IPS DF 6.9 (cell line): ENCODE results near the gene ABL2.
"Not testable (repeated sequence)": the region's sequence is repeated elsewhere in the genome, so short reads cannot be mapped to it uniquely, and the experiment has no call there.

Experiments used
- DNase-seq: peaks from one replicate; pipeline ENCODE4 v3.0.0-alpha.2; 2013; ENCODE audit warnings: low read depth, low spot score
- H3K27ac ChIP-seq: one replicate; pipeline ENCODE4 v1.5.1; 2013; ENCODE audit warnings: low read length, control low read depth
- H3K27me3 ChIP-seq: 2 replicates; pipeline ENCODE4 v1.6.1; 2013; ENCODE audit warnings: mild to moderate bottlenecking, low read length; ENCODE audit not compliant: control insufficient read depth, insufficient read depth
- H3K36me3 ChIP-seq: 2 replicates; pipeline ENCODE4 v1.6.1; 2013; ENCODE audit warnings: low read length; ENCODE audit not compliant: control insufficient read depth, insufficient read depth
- H3K4me1 ChIP-seq: 2 replicates; pipeline ENCODE4 v1.6.1; 2013; ENCODE audit warnings: low read length; ENCODE audit not compliant: control insufficient read depth, insufficient read depth
- H3K4me3 ChIP-seq: 2 replicates; pipeline ENCODE4 v1.5.1; 2013; ENCODE audit warnings: mild to moderate bottlenecking, low read length
- H3K9me3 ChIP-seq: 2 replicates; pipeline ENCODE4 v1.6.1; 2013; ENCODE audit warnings: low read length, inconsistent platforms; ENCODE audit not compliant: control insufficient read depth, insufficient read depth
- WGBS: extraction: QIAGEN DNeasy Blood & Tissue Kit; methylation state at CpG from one replicate; pipeline ENCODE4 v1.1.7; 2013; ENCODE audit warnings: mixed read lengths, missing lambda C conversion rate; ENCODE audit not compliant: insufficient read length, insufficient coverage; 5-methylcytosine and 5-hydroxymethylcytosine counted together

The ABL2 gene

GRCh38 chr1:179221121-179221520 lies 8.4 kb downstream of the ABL2 start:
- H3K27ac ChIP-seq, H3K36me3 ChIP-seq, H3K4me3 ChIP-seq, H3K27me3 ChIP-seq, DNase-seq, H3K9me3 ChIP-seq, H3K4me1 ChIP-seq: not testable (repeated sequence)
- no CpG with 5 or more reads among the region's 7 CpGs for WGBS

DNA sequence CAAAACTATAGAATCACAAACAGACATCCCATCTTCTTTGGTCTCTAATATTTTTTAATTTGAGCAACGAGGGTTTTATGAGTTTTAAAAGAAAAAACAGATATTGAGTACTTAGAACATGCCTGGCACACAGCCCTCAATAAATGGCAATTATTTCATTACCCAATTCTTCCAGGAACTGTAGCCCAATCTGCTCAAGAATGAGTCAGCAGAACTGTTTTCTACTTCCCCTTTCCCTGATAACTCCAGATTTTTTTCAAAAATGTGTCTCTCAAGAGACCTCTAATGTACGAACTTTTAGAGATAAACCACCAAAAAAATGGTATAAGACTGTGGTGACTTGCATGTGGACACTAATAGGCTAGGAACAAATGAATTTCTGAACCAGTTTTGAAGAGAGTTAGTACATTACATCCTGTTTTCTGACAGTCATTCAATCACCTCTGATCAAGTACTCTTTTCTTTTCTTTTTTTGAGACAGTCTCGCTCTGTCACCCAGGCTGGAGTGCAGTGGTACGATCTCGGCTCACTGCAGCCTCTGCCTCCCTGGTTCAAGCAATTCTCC lies 11.5 kb downstream of the ABL2 start:
- no peak overlapping the region for H3K27ac ChIP-seq
- no peaks in the 10 kb centered on the region for H3K27me3 ChIP-seq
- no peak overlapping the region for H3K4me3 ChIP-seq
- no peaks in the 10 kb centered on the region; the same call in 1 of the 2 replicates for H3K36me3 ChIP-seq
- DNase-seq: no peak
- no CpG with 5 or more reads among the region's 5 CpGs for WGBS
- no peaks in the 10 kb centered on the region for H3K4me1 ChIP-seq
- H3K9me3 ChIP-seq: no peaks in the 10 kb centered on the region

DNA sequence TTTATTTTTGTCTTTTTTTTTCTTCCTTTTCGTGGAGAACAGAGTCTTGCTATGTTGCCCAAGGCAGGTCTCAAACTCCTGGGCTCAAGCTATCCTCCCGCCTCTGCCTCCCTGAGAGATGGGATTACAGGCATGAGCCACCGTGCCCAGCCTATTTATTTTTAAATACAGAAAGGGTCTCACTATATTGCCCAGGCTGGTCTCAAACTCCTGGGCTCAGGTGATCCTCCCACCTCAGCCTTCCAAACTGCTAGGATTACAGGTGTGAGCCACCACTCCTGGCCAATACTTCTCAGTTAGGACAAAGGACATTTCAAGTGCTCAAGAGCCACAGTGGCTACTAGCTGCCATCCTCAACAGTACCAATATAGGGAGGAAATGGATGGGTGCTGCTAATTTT lies 16.2 kb downstream of the ABL2 start:
- not testable (repeated sequence) for H3K9me3 ChIP-seq, H3K36me3 ChIP-seq, H3K4me1 ChIP-seq, H3K27ac ChIP-seq, DNase-seq, H3K4me3 ChIP-seq, H3K27me3 ChIP-seq
- WGBS: no CpG with 5 or more reads among the region's 3 CpGs

GRCh38 chr1:179208681-179209477 lies 20.6 kb downstream of the ABL2 start:
- no peaks in the 10 kb centered on the region for H3K4me1 ChIP-seq
- no peaks in the 10 kb centered on the region for H3K9me3 ChIP-seq
- H3K27me3 ChIP-seq: no peaks in the 10 kb centered on the region
- no peak overlapping the region for H3K27ac ChIP-seq
- DNase-seq: no peak
- no peak overlapping the region for H3K4me3 ChIP-seq
- no CpG with 5 or more reads among the region's 1 CpG for WGBS
- H3K36me3 ChIP-seq: no peaks in the 10 kb centered on the region

GRCh38 chr1:179206812-179207211 lies 22.7 kb downstream of the ABL2 start:
- no CpG with 5 or more reads among the region's 3 CpGs for WGBS
- no peak overlapping the region for H3K4me3 ChIP-seq
- H3K36me3 ChIP-seq: no peaks in the 10 kb centered on the region
- no peaks in the 10 kb centered on the region for H3K4me1 ChIP-seq
- DNase-seq: no peak
- H3K27ac ChIP-seq: no peak overlapping the region
- no peaks in the 10 kb centered on the region for H3K9me3 ChIP-seq
- H3K27me3 ChIP-seq: no peaks in the 10 kb centered on the region

GRCh38 chr1:179205284-179205683 lies 24.2 kb downstream of the ABL2 start:
- Histone ChIP-seq H3K4me3 (no peak overlapping the region), H3K27ac (no peak overlapping the region), H3K9me3 (no peaks in the 10 kb centered on the region), H3K36me3 (no peaks in the 10 kb centered on the region), H3K4me1 (no peaks in the 10 kb centered on the region), H3K27me3 (no peaks in the 10 kb centered on the region)
- no peak for DNase-seq
- WGBS: no CpG with 5 or more reads among the region's 4 CpGs

DNA sequence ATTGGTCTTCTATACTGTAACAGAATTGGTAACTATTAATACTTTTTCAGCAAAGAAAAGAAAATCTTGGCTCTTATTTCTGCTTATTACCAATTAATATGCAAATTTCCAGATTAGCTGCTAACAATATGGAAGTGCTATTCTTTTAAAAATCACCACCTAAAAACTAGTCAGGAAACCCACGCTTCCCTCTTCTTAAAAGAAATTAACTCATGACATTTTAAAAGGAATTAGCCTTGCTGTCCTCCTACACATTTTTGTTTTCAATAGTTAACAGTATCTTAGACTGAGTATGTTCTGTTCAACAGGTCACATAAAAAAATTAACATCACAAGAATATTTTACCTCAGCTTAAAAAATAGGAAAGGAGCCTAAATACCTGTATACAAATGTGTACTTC lies 27.3 kb downstream of the ABL2 start:
- H3K27ac ChIP-seq: no peak overlapping the region
- no peak for DNase-seq
- H3K36me3 ChIP-seq: no peaks in the 10 kb centered on the region
- WGBS: no CpG with 5 or more reads among the region's 1 CpG
- H3K4me3 ChIP-seq: no peak overlapping the region
- no peaks in the 10 kb centered on the region for H3K9me3 ChIP-seq
- H3K4me1 ChIP-seq: no peaks in the 10 kb centered on the region
- H3K27me3 ChIP-seq: no peaks in the 10 kb centered on the region

DNA sequence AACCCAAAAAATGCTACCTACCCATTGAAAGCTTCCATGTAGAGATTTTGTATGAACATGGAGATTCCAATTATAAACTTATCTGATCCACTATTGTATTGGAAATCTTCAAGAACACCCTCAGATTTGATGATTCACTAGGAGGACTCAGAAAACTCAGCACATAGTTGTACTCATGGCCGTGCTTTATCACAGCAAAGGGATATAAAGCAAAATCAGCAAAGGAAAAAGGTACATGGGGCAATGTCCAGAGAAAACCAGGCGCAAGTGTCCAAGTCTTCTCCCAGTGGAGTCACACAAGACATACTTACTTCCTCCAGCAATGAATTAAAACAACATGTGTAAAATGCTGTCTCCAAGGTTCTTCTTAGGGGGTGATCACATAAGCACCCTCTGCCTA lies 28.9 kb downstream of the ABL2 start:
- no peaks in the 10 kb centered on the region for H3K9me3 ChIP-seq
- no peaks in the 10 kb centered on the region for H3K4me1 ChIP-seq
- no peak for DNase-seq
- no peaks in the 10 kb centered on the region for H3K36me3 ChIP-seq
- no peak overlapping the region for H3K4me3 ChIP-seq
- no peak overlapping the region for H3K27ac ChIP-seq
- no peaks in the 10 kb centered on the region for H3K27me3 ChIP-seq
- no CpG with 5 or more reads among the region's 2 CpGs for WGBS

DNA sequence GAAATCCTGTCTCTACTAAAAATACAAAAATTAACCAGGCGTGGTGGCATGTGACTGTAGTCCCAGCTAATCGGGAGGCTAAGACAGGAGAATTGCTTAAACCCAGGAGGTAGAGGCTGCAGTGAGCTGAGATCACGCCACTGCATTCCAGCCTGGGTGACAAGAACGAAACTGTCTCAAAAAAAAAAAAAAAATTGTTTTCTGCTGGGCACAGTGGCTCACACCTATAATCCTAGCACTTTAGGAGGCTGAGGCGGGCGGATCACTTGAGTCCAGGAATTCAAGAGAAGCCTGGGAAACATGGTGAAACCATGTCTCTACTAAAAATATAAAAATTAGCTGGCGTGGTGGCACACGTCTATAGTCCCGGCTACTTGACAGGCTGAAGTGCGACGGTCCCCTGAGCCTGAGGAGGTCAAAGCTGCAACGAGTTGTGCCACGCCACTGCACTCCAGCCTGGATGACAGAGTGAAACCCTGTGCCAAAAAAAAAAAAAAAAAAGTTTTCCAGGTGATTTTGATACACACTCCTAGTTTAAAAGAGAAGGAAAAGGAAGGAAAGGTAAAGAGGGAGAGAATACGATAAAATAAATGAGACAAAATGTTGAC lies 31.7 kb downstream of the ABL2 start:
- WGBS: 100% methylated on average over 1 of the region's 14 CpGs
- Histone ChIP-seq H3K9me3 (no peaks in the 10 kb centered on the region), H3K27ac (no peak overlapping the region), H3K4me3 (no peak overlapping the region), H3K36me3 (no peaks in the 10 kb centered on the region), H3K27me3 (no peaks in the 10 kb centered on the region), H3K4me1 (no peaks in the 10 kb centered on the region)
- DNase-seq: no peak

- H3K27ac ChIP-seq, H3K36me3 ChIP-seq, H3K9me3 ChIP-seq, H3K27me3 ChIP-seq, DNase-seq, H3K4me3 ChIP-seq, H3K4me1 ChIP-seq: not testable (repeated sequence)
- WGBS: no CpG with 5 or more reads among the region's 5 CpGs
Observed at GRCh38 chr1:179195857-179196256, 33.6 kb downstream of the ABL2 start.
